HEK293T (cell line): ENCODE results near the gene NAV2.

Experiments
- ELF4 ChIP-seq: fragments of 450-650 bp; IDR thresholded peaks from 2 replicates; pipeline ENCODE4 v1.6.1; 2017; ENCODE audit warnings: antibody characterized with exemption
- HDGF ChIP-seq: fragments of 450-650 bp; IDR thresholded peaks from 2 replicates; pipeline ENCODE4 v1.6.1; 2017; ENCODE audit warnings: antibody characterized with exemption, borderline replicate concordance
- SP1 ChIP-seq: fragments of 450-650 bp; IDR thresholded peaks from 2 replicates; pipeline ENCODE4 v1.6.1; 2017
- TARDBP ChIP-seq: fragments of 450-650 bp; IDR thresholded peaks from 2 replicates; pipeline ENCODE4 v1.6.1; 2016
- ZNF384 ChIP-seq: fragments of 450-650 bp; IDR thresholded peaks from 2 replicates; pipeline ENCODE4 v1.6.1; 2016
- TF ChIP-seq, protein P1 (sequence below): fragments of 450-650 bp; IDR thresholded peaks from 2 replicates; pipeline ENCODE4 v1.6.1; 2016

DNA sequence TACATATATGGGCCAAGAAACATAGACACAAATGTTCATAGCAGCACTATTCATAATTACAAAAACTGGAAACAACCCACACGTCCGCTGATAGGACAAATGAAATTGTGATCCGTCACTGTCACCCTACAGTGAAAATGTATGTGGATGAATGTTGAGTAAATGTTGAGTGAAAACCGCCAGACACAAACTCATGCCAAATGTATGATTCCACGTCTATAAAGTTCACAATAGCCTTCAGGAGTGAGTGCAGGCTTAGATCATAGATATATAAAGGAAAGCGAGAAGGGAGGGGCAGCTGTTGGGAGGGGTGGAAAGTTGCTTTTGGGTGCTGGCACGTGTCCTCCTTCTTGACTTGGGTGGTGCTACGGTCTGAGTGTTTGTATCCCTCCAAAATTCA, 414.1 kb downstream of the NAV2 start:
- TF ChIP-seq ZNF384, result no peak
- no peak for TF ChIP-seq HDGF
- TF ChIP-seq ELF4, result no peak
- TF ChIP-seq SP1, result no peak
- TF ChIP-seq TARDBP, result no peak
- TF ChIP-seq, protein P1, sequence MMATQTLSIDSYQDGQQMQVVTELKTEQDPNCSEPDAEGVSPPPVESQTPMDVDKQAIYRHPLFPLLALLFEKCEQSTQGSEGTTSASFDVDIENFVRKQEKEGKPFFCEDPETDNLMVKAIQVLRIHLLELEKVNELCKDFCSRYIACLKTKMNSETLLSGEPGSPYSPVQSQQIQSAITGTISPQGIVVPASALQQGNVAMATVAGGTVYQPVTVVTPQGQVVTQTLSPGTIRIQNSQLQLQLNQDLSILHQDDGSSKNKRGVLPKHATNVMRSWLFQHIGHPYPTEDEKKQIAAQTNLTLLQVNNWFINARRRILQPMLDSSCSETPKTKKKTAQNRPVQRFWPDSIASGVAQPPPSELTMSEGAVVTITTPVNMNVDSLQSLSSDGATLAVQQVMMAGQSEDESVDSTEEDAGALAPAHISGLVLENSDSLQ, result 0 out of 2 replicates have a peak, but pooled peaks have one; percentile 22
